Loucy (cell line): ENCODE data around the gene GSAP.

Source experiments
- CTCF ChIP-seq: fragments of 200-600 bp; sonication (generic); conservative IDR thresholded peaks from 2 replicates; pipeline ENCODE4 v1.5.1; 2014; ENCODE audit warnings: mild to moderate bottlenecking, antibody characterized with exemption, low read length
- EZH2phosphoT487 ChIP-seq: fragments of 200-600 bp; IDR thresholded peaks from 2 replicates; pipeline ENCODE4 v1.6.1; 2018; ENCODE audit warnings: antibody characterized with exemption, mild to moderate bottlenecking, moderate library complexity, borderline replicate concordance

- TF ChIP-seq CTCF (no peak), EZH2phosphoT487 (no peak)
Observed at GRCh38 chr7:77422500-77422899, 6.4 kb upstream of the GSAP start.
